Measurements from ENCODE around the gene PRAMEF20.

Gene PRAMEF20

GRCh38 chr1:13465515-13465914, 55.3 kb downstream of the PRAMEF20 start:
- H3K27me3 ChIP-seq (ENCODE audit: control insufficient read depth in 1 of 2, insufficient read depth in 2 of 2, low read length in 2 of 2) = no peaks in the 10 kb centered on the region
- no peak overlapping the region for H3K9ac ChIP-seq (ENCODE audit: low read length)
- H3K27ac ChIP-seq (ENCODE audit: low read depth, low read length) = no peak overlapping the region
- no peaks in the 10 kb centered on the region for H3K4me1 ChIP-seq (ENCODE audit: insufficient read depth, low read length)
- no peaks in the 10 kb centered on the region for H3K9me3 ChIP-seq (ENCODE audit: low read length)
- no peaks in the 10 kb centered on the region for H3K36me3 ChIP-seq (ENCODE audit: insufficient read depth, low read length)
- H3K4me3 ChIP-seq (ENCODE audit: low read depth in 1 of 2, low read length in 2 of 2) = no peak overlapping the region

GRCh38 chr1:13469343-13469742, 59.1 kb downstream of the PRAMEF20 start:
- H3K9ac ChIP-seq (ENCODE audit: low read length) = no peak overlapping the region
- no peak overlapping the region for H3K4me3 ChIP-seq (ENCODE audit: low read depth in 1 of 2, low read length in 2 of 2)
- H3K27ac ChIP-seq (ENCODE audit: low read depth, low read length) = no peak overlapping the region
- no peaks in the 10 kb centered on the region for H3K9me3 ChIP-seq (ENCODE audit: low read length)
- H3K4me1 ChIP-seq (ENCODE audit: insufficient read depth, low read length) = no peaks in the 10 kb centered on the region
- H3K36me3 ChIP-seq (ENCODE audit: insufficient read depth, low read length) = no peaks in the 10 kb centered on the region
- no peaks in the 10 kb centered on the region for H3K27me3 ChIP-seq (ENCODE audit: control insufficient read depth in 1 of 2, insufficient read depth in 2 of 2, low read length in 2 of 2)
